ENCODE data around the gene IL25.
"Not testable (repeated sequence)": the region's sequence is repeated elsewhere in the genome, so short reads cannot be mapped to it uniquely, and the experiment has no call there.

Gene IL25

GRCh38 chr14:23382731-23383440 lies 10.3 kb downstream of the IL25 start:
- TF ChIP-seq CTCF (IDR thresholded peaks at IDR 0.05; ENCODE audit: low read depth, low read length), result no peak
- no peak overlapping the region for H3K4me3 ChIP-seq (ENCODE audit: low read depth, low read length)
- in situ Hi-C loops (cut with HindIII; ENCODE audit: low sequenced_read_pairs), result no loop called here
- DNase-seq (ENCODE audit: low read depth, low spot score), result no peak

- TF ChIP-seq CTCF (IDR thresholded peaks at IDR 0.05; ENCODE audit: low read depth, low read length), result no peak
- in situ Hi-C loops (cut with HindIII; ENCODE audit: low sequenced_read_pairs), result no loop called here
- DNase-seq (ENCODE audit: low read depth, low spot score), result no peak
- H3K4me3 ChIP-seq (ENCODE audit: low read depth, low read length), result no peak overlapping the region
These were observed 11.9 kb downstream of the IL25 start for GRCh38 chr14:23384364-23385080.

GRCh38 chr14:23385244-23385641 lies 12.6 kb downstream of the IL25 start:
- no peak for TF ChIP-seq CTCF (IDR thresholded peaks at IDR 0.05; ENCODE audit: low read depth, low read length)
- in situ Hi-C loops (cut with HindIII; ENCODE audit: low sequenced_read_pairs), result no loop called here
- H3K4me3 ChIP-seq (ENCODE audit: low read depth, low read length), result no peak overlapping the region
- DNase-seq (ENCODE audit: low read depth, low spot score), result no peak

- H3K4me3 ChIP-seq (ENCODE audit: low read depth, low read length), result no peak overlapping the region
- DNase-seq (ENCODE audit: low read depth, low spot score), result no peak
- TF ChIP-seq CTCF (IDR thresholded peaks at IDR 0.05; ENCODE audit: low read depth, low read length), result no peak
- in situ Hi-C loops (cut with HindIII; ENCODE audit: low sequenced_read_pairs), result no loop called here
These were observed 13.1 kb downstream of the IL25 start for GRCh38 chr14:23385642-23386265.

- H3K4me3 ChIP-seq (ENCODE audit: low read depth, low read length); DNase-seq (ENCODE audit: low read depth, low spot score); in situ Hi-C loops (cut with HindIII; ENCODE audit: low sequenced_read_pairs): not testable (repeated sequence)
These were observed 13.7 kb downstream of the IL25 start for GRCh38 chr14:23386266-23386657.

- in situ Hi-C loops (cut with HindIII; ENCODE audit: low sequenced_read_pairs), result no loop called here
- no peak for DNase-seq (ENCODE audit: low read depth, low spot score)
- no peak overlapping the region for H3K4me3 ChIP-seq (ENCODE audit: low read depth, low read length)
- no peak for TF ChIP-seq CTCF (IDR thresholded peaks at IDR 0.05; ENCODE audit: low read depth, low read length)
These were observed 14.4 kb downstream of the IL25 start for GRCh38 chr14:23386999-23387398.

All from astrocyte of the spinal cord (primary cell).